NCI-H446 treated with DMSO at 0.1 percent for 48 hours (cell line): ENCODE results near the gene DMRTB1.

Source experiments
- DNase-seq: peaks from one replicate; lab custom pipeline; 2025; lab: John Stamatoyannopoulos, UW

Gene DMRTB1

DNA sequence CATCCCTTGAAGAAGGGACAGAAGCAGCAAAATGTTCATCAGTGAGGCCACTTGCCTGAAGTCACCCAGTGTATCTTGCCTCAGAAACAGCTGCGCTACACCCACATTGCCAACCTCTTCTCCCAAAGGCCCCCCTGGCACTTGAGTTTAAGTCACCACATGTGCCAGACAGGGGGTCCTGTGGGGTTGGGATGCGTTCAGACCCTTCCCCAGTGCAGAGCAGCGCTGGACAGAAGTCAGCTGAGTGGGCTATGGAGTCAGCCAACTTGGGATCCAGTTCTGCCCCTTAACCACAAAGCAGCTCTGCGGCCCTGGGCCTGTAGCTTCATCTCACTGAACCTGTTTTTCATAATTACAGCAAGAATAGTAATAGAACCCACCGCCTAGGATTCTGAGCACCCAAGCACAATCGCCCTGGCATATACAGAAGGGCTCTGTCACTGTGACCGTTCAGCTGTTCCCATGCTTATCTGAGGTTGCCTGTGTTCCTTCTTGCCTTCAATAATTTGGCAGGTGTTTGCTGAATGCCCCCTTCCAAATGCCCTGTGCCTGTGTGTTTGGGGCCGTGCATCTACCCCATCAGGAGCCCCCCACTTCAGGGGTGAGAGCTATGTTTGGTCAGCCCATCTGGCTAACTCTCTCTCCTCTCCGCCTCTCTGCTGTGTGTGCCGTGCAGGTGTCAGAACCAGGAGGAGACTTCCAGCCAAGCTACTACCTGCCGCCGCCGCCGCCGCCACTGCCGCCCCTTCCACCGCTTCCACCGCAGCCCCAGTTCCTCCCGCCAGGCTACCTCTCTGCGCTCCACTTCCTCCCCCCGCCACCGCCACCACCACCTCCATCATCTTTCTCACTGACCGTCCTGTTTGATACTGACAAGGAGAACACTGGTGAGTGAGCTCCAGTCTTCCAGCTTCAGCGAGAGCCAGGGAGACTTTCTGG lies 5.0 kb downstream of the DMRTB1 start:
- DNase-seq = no peak

DNA sequence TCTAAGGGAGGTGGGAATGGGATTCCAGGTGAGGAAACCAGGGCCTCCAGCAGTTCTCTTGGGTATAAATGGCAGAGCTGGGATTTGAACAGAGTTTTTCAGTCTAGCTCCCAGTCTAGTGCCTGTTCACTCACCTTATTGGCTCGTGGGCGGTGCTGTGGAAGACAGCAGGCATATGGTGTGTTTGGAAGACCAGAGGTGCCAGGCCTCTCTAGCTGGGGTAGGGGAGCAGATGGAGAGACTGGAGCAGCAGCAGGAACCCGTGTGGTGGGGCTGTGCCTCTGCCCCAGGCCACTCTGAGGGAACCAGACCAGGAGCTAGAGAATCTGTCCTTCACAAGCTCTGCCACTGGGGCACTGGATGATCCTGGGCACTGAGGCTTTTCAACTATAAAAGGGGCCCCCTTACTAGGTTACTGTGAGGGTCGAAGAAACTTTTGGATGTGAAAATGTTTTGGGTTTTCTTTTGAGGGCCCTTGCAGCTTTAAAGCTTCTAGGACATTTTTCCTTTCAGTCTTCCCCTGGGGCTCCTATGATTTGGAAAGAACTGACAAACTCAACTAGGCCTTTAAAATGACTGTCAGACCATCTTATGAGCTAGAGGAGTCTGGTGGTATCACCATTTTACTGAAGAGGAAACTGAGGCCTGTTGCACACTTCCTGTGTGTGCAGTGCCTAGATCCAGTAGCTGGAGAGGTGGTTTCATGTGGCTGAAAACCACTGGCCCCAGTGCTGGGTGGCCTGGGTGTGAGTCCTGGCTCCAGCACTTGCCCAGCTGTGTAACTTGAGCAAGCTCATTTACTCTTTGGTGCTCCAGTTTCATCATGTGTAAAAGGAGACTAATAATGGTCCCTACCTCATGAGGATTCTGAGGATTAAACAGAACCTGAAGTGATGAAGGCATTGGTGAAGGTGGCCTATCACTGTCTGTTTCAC lies 6.1 kb downstream of the DMRTB1 start:
- DNase-seq = peak; percentile 73

DNA sequence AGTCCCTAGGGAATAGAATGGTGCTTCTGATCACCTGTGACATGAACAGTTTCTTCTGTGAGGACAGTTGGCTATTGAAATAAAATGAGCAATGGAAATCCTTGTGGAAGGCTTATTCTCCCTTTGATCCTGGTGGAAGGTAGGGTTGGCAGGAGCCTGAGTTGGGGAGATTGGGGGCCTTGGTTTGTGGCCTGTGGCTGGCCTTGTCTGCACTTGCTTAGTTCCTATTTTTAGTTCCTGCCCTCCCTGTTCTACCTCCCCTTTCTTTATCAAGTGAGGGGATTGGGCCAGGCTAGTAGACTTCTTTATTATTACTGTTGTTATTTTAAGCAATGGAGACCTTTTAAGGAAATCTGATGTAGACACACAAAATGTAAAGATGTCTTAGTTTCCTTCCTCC lies 8.2 kb downstream of the DMRTB1 start:
- DNase-seq = no peak

DNA sequence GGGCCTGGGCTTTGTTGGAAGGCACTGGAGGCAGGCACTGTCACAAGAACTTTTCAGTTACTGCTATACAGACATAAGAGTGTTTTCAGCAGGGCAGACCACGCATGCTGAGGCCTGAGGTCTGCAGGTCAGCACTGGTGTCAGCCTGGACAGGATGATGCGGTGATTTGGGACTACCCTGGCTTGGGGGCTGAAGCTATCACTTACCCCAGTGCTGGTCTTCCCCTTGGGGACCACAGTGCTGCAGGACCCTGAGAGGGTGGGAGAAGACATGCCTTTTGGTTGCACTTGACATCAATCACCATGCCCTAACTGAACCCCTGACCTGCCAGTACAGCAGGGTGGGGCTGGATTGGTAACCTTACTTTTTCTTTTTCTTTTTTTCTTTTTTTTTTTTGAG lies 9.2 kb downstream of the DMRTB1 start:
- no peak for DNase-seq

DNA sequence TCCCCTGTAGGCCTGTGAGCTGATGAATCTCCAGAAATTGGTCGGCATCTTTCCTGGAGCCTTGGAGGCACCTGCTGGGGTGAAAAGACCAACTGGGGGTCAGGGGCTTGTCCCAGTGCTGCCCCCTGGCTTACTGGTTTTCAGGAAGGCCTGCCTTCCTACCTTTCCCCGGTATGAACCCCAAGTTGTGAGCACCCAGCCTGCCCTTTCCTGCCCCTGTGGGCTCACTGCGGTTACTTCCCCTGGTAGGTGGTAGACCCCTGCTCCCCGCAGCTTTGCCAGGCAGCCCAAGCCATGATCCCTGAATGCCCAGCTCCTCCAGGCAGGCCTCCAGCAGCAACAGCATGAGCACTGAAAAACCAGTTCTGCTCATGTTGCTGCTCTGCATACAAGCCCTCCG lies 10.2 kb downstream of the DMRTB1 start:
- no peak for DNase-seq

DNA sequence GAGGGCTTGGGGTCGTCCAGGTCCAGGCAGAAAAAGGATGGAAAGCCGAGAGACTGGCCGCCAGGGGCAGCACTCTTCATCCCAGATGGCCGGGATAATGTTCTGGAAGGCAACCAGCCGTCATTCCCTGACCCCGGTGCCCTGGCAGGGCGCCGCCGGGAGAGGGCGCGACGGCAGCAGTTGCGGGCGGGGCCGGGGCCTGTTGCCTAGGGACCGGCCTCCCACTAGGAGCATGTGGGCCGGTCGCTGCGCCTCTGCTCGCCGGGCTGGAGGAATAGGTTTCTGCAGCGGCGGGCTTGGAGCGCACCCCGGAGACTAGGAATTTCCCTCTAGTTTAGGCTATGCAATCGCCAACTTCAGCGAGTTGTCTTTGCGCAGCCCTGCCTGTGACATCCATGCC lies 11.0 kb downstream of the DMRTB1 start:
- no peak for DNase-seq

DNA sequence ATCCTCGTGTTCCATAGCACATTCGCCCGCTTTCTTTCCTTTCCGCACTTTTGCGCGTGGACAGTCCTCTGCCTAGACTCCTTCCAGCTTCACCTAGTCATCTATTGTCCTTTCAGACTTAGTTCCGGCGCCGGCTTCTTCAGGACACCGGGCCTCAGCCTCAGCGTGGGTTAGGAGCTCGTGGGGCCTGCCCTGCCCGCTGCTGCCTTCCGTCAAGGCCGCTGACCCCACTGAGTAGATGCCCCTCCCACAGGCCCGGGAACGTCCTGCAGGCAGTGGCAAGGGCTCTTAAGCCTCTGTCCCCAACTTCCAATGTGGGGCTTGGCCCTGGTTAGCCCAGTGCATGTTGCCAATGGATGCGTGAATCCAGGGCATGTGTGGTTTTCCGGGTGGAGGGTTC lies 11.4 kb downstream of the DMRTB1 start:
- DNase-seq = no peak

DNA sequence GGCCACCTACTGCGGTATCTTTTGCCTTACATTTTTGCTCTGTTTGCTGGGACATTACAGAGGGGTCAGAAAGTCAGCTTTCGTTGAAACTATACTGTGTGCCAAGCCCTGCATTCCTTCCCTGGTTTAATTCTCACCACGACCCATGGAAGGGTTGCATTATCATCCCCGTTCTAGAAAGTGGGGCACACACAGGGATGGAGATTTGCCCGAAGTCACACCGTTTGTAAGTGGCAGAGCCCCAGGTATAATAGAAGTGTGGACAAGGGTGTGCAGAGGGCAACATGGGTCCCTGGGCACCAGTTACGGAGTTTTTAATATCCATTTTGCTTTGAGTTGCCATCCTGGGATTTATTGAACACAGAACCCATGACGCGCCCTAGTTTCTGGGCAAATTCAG lies 11.8 kb downstream of the DMRTB1 start:
- DNase-seq = no peak

DNA sequence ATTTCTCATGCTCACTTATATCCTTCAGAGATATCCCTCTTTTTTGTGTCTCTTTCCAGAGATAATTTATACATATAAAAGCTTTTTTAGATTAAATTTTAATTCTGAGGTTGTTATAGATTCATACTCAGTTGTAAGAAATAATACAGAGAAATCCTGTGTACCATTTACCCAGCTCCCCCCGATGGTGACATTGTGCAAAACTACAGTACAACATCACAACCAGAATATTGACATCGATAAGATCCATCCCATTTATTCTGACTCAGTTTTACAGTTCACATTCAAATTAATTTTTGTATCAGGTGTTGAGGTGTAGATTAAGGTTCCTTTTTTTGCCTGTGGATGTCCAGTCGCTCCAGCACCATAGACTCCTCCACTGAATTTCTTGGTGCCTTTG lies 14.3 kb downstream of the DMRTB1 start:
- no peak for DNase-seq

DNA sequence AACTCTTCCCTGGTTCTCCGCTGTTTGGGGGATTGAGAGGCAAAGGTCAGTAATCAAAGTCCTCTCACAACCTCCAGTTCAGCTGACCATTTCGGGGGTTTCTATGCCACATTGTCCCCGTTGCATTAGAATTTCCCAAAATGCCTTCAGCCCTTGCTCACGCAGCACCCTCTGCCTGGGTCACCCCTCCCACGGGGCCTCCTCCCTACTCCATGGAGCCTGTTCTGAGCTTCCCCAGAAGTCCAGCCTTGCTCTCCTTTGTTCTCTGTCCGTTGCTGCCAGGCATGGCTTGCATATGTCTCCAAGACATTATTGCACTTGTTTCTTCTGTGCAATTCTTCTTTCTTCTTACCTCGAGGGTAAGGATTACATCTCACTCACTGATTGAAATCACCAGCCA lies 16.5 kb downstream of the DMRTB1 start:
- no peak for DNase-seq

DNA sequence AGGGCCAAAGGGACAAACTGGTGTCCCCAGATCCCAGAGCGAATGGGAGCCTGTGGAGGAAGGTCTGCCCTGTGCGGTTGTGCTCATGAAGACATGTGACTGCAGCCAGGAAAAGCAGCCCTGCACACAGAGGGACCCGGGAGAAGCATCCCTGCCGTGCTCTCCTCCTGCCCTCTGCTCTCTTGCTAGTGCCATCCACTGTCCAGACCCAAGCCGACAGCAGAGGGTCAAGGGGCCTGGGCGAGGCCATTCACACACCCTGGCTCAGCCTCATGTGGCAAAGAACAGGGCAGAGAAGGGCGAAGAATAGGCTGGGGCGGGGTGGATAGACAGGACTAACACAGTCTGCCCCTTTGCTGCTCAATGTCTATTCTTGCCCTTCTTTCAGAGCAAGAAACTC lies 17.4 kb downstream of the DMRTB1 start:
- no peak for DNase-seq

DNA sequence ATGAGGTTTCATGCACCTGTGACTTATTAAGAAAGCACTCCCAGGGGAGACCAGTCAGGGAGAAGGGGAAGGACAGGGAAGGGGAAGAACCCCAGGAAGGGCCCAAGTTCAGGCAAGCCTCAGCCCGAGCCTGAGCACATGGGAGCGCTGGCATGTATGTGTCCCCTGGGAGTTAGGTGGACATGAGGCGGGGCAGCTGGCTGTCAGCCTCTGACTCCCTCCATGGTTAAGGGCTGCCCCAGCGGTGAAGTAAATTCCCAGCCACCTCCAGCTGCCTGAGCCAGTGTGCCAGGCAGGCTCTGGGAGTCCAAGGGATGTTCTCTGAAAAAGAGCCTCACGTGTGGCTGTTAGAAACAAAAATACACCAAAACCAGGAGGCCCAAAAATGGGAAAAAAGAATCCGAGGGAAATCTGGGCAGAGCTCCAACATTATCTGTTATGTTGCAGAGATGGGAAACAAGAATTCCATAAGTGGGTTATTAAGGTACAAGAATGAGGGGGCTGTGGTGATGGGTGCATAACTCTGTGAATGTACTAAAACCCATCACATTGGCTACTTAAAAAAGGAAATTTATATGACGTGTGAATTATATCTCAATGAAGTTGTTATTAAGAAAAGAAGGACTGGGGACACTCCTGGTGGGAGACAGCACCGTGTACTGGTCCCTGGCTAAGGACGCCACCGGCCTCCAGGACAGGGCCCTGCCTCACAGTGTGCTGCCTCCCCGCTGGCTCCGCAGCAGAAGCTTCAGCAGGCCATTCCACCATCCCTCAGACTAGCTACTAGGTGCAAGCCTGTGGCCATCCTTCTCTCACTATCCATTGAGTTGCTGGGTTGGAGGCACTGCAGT lies 18.7 kb downstream of the DMRTB1 start:
- DNase-seq = peak; percentile 82

DNA sequence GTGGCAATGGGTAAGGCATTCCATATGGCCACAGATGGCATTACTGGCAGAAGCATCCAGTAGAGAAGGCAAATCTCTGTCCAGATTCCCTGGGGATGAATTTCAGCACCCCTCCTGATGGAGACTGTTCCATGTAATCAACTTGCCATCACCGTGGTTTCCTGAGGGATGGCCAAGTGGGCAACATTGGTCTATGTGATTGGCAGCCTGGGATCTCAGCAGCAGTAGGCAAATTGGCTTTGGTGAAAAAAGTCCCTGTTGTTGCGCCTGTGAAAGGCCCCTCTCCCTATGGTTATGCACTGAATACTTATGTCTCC lies 19.3 kb downstream of the DMRTB1 start:
- DNase-seq = peak; percentile 95

DNA sequence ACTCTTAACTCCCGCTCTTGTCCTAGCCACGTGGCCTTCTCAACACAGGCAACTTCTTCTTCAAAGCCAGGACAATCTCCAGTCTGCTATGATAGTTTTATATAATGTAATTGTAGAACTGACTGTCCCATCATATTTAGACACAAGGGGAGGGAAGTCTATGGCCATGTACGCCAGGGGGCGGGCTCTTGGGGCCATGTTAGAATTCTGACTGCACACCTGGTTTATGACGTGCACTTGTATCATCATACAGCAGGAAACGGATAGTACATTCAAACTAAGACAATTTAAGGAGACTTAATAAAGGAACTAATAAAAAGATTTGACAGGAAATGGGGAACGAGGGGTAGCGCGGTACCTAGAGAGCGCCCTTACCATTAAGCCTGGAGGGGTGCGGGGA lies 21.5 kb downstream of the DMRTB1 start:
- DNase-seq = no peak

DNA sequence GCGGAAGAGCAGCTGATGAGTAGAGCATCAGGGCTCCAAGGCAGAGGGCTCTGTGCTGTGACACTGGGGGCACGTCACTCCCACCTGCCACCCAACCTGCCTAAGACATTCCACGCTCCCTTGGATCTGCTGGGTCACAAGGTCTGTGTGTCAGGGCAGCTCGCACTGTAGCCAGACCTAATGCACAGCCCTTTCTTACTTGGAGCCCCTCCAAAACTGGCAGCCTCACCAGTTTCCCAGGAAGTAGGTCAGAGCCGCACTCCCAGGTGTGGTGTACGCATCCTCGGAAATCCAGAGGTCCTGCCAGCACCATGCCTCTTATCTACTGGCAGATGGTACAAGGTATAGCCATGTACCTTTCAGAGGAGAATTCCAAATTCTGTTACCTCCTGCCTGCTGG lies 22.3 kb downstream of the DMRTB1 start:
- no peak for DNase-seq

DNA sequence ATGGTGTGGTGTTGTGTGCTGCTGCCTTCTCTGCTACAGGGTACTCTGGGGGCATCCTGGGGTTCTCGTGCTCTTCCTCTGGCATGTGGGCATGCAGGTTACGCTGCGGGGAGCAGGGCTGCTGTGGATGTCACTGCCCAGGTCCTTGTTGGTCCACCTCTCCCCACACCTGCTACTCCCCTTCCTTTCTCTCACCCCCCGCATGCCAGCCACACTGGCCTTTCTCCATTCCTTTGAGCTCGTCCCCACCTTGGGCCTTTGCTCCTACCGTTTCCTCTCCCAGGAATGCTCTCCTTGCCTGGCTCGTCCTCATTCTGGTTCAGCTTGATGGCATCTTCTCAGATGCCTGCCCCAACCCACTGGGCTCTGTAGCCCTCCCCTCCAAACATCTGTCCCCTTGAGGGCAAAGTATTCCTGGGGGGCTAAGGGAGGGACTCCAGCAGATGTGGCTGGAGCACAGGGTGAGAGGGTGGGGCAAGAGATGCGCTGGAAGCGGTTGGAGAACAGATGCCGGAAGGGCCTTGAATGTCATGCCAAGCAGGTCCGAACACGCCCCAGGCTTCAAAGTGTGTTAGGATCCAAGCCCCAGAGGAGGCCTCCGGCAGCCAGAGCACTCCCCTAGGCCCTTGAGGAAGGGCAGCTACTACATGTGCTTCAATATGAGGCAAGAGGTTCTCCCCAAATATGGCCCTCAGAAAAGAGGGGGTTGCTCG lies 23.4 kb downstream of the DMRTB1 start:
- peak; percentile 57 for DNase-seq

DNA sequence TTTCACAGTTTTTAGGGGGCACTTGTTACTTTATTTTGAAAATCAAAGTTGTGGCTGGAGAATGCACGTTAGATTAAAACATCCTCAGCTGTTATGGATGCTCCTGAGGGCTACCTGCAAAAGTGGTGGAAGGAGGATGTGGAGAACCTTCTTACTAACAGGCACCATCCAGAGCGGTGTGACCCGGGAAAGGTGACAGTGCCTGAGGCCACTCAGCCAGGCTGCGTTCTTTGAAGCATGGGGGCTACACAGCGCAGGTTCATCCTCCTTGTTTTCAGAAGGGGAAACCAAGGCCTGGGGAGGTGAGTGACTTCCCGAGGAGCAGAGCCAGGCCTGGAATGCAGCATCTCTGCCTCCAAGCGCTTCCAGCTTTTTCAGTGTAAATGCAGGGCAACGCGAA lies 24.0 kb downstream of the DMRTB1 start:
- no peak for DNase-seq

DNA sequence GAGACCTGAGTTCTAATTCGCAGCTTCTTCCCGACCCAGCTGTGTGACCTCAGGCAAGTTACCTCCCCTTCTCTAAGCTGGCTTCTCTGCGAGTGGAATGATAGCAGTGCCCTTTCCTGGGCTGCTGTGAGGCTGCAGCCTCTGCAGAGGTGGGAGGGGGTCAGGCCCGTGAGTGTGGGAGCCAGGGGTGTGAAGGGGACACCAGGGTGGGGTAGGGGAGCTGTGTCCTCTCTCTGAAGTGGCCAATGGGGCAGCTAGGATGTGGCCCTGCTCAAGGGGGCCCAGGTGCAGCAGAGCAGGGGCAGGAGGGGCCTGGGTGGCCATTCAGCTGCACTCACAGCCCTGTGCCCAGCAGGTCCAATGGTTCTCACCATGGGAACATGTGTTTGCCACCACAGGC lies 24.5 kb downstream of the DMRTB1 start:
- no peak for DNase-seq

DNA sequence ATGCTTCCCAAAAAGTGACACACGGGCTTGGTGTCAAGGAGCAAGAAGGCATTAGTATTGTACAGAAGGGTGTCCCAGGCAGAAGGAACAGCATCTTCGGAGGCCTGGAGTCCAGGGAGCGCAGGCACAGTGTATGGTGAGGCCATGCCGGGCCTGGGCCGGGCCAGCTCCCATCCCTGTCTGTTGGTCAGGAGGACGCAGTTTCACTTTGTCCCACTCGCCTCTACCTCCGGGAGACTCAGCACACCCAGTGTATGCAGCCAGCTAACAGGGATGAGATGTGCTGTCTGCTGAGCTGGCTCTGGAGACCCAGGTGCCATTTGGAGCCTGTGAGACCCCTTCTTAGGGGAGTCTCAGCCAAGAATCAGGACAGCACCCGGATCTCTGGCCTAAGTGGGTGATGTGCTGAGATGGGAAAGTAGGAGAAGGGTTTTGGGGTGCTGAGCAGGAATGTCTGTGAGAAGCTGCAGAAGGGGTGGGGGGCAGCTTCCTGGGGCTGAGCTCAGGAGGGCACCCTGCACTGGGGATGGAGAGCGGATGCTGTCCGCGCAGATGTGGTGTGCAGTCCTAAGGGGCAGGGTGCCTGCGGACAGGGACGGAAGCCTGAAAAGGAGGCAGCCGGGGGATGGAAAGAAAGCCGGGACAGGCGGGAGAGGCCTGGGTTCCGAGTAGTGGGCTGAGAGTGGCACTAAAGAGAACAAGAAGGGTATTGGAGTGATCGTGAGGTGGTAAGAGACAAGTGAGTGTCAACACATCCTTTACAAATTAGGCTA lies 25.7 kb downstream of the DMRTB1 start:
- no peak for DNase-seq

DNA sequence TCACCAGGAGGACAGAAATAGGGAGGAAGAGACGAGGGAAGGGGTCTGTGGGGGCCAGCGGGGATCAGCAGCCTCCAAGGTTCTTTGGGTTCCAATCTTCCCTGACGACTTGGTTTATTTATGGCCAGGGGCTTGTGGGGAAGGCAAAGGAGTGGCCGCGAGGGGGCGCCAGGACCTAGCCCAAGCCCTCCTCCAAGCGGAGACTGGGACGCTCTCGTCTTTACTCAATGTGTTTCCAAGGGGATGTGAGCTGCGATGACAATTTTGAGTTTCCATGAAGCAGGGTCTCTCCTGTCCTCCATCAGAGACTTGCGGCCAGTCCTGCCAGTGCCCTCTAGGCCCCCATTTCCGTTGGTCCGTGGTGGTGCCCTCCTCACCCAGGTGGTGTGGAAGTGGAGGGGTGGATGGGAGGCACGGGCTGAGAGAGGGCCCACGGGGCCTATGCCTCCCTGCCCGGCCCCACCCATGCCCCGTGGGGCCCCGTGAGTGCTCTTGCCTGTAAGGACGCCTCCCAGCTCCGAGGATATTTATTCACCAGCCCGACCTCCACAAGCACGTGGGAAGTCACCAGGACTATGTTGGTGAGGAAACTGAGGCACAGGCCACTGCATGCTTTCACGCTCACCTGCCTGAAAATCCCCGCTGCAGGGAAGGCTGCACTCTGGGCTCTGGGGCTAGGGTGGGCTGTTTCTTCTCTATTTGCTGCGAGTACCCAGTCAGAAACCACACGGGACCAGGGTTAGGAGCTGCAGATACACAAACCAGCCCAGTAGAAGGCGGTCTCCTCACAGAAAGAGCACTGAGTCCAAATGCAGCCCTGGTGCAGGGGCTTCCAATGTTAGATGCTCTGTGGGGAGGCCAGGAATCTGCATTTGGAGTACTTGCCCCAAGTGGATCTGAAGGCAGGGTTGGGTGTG lies 26.5 kb downstream of the DMRTB1 start:
- DNase-seq = peak; percentile 83
